ENCODE data around the gene TST.
A peak's percentile ranks its signal among the peaks of the same experiment; 100 is the strongest.
"Not testable (repeated sequence)": the region's sequence is repeated elsewhere in the genome, so short reads cannot be mapped to it uniquely, and the experiment has no call there.

TST gene

GRCh38 chr22:36998620-36999351, 20.5 kb downstream of the TST start:
- CTCF ChIA-PET: interaction anchor here (1.1 to 5.2 kb wide), 3 partner anchors 22 to 55 kb away, joined by 3 to 27 read pairs (median 3); no protein-coding TSS in a partner anchor
- no peak for DNase-seq (ENCODE audit: extremely low spot score)
- TF ChIP-seq CTCF (IDR thresholded peaks at IDR 0.05; ENCODE audit: control extremely low read depth, extremely low read depth, low read depth, missing control alignments): peak; percentile 21
- POLR2A ChIA-PET: no interaction called here

GRCh38 chr22:36997746-36998145, 21.5 kb downstream of the TST start:
- TF ChIP-seq CTCF (IDR thresholded peaks at IDR 0.05; ENCODE audit: control extremely low read depth, extremely low read depth, low read depth, missing control alignments): no peak
- DNase-seq (ENCODE audit: extremely low spot score): no peak
- POLR2A ChIA-PET: no interaction called here
- CTCF ChIA-PET: interaction anchor here (1.1 to 5.2 kb wide), 5 partner anchors 9 to 54 kb away, joined by 3 to 27 read pairs (median 3); no protein-coding TSS in a partner anchor

GRCh38 chr22:36991206-36991605, 28.0 kb downstream of the TST start:
- TF ChIP-seq CTCF (IDR thresholded peaks at IDR 0.05; ENCODE audit: control extremely low read depth, extremely low read depth, low read depth, missing control alignments): no peak
- no peak for DNase-seq (ENCODE audit: extremely low spot score)
- ChIA-PET POLR2A (interaction anchor here (0.6 kb wide), 1 partner anchor 8 kb away, joined by 3 read pairs; no protein-coding TSS in a partner anchor), CTCF (interaction anchor here (0.9 to 1.3 kb wide), 2 partner anchors 13 kb away, joined by 3 read pairs; no protein-coding TSS in a partner anchor)

GRCh38 chr22:36990457-36990856, 28.8 kb downstream of the TST start:
- DNase-seq (ENCODE audit: extremely low spot score): no peak
- ChIA-PET CTCF (interaction anchor here (0.9 to 1.3 kb wide), 2 partner anchors 12 to 14 kb away, joined by 3 read pairs; no protein-coding TSS in a partner anchor), POLR2A (interaction anchor here (0.6 kb wide), 1 partner anchor 7 kb away, joined by 3 read pairs; no protein-coding TSS in a partner anchor)
- TF ChIP-seq CTCF (IDR thresholded peaks at IDR 0.05; ENCODE audit: control extremely low read depth, extremely low read depth, low read depth, missing control alignments): no peak

- CTCF ChIA-PET: interaction anchor here (4.2 kb wide), 1 partner anchor 12 kb away, joined by 27 read pairs; no protein-coding TSS in a partner anchor
- DNase-seq (ENCODE audit: extremely low spot score); POLR2A ChIA-PET: not testable (repeated sequence)
Measured at GRCh38 chr22:36989012-36989411, 30.2 kb downstream of the TST start.

- DNase-seq (ENCODE audit: extremely low spot score): no peak
- ChIA-PET CTCF (interaction anchor here (1.0 to 4.2 kb wide), 2 partner anchors 11 to 19 kb away, joined by 3 to 27 read pairs; a partner anchor contains a TSS), POLR2A (no interaction called here)
- TF ChIP-seq CTCF (IDR thresholded peaks at IDR 0.05; ENCODE audit: control extremely low read depth, extremely low read depth, low read depth, missing control alignments): no peak
Measured at GRCh38 chr22:36988075-36988832, 31.0 kb downstream of the TST start.
